Suppressor macrophage treated with lipopolysaccharide for 4 hours (primary cell): ENCODE results near the gene SH3RF1.

ENCODE experiments used
- DNase-seq: peaks from one replicate; pipeline ENCODE4 v3.0.0-alpha.2; 2020

Gene SH3RF1

DNA sequence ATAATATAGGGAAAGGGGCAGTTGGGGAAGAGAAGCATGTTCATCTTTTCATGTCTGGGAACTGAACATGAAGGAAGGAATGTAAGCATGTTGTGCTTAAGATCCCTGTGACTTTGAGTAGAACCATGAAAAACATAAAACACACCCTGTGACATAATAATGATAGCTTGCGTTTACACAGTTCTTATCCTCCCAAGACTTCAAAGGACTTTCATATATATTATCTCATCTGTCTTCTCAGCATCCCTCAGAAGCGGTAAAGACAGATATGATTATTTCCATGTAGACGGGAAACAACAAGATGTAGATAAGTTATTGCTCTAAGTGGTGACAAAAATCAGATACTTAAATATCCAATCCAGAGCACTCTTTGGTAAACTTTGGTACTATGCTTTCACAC, 3.3 kb upstream of the SH3RF1 start:
- DNase-seq: no peak

DNA sequence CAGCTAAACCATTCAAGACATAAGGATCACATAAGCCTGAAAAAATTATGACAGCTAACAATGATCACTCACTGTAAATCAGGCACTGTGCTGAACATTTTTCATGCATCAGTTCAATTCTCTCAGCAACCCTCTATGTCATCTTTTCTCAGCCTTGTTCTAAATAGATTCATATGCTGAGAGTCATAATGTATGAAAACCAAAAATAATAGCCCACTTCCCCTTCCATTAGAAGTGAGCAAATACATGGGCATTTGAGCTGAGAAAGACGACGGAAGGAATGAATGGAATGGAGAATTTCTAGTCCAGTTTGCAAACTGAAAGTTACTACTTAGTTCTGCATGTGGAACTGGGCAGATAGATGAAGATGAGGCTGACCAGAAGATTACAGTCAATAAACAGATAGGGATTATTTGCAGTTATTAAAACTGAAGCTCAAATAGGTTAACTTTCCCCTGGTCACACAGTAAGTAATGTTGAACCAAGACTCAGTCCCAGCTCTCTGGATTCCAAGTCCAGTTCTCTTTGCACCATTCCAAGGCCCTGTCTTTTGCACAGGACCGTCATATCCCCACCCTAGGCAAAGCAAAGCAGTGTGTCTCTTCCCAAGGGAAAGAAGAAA, 1.6 kb upstream of the SH3RF1 start:
- DNase-seq: peak; percentile 56

DNA sequence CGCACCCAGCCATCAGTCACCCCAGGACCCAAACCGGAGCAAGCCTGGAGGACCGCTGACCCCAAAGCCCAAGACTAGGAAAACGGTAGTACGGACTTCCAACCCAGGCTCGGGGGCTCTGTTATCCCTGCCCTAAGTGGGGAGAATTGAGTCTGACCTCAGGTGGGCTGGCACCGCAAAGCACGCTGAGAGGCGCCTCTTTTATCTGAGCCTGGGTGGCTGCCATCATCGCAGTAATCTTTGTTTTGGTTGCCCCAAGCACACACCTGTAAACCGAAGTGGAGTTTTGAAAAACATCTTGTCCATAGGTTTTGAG, 894 bp upstream of the SH3RF1 start:
- no peak for DNase-seq

DNA sequence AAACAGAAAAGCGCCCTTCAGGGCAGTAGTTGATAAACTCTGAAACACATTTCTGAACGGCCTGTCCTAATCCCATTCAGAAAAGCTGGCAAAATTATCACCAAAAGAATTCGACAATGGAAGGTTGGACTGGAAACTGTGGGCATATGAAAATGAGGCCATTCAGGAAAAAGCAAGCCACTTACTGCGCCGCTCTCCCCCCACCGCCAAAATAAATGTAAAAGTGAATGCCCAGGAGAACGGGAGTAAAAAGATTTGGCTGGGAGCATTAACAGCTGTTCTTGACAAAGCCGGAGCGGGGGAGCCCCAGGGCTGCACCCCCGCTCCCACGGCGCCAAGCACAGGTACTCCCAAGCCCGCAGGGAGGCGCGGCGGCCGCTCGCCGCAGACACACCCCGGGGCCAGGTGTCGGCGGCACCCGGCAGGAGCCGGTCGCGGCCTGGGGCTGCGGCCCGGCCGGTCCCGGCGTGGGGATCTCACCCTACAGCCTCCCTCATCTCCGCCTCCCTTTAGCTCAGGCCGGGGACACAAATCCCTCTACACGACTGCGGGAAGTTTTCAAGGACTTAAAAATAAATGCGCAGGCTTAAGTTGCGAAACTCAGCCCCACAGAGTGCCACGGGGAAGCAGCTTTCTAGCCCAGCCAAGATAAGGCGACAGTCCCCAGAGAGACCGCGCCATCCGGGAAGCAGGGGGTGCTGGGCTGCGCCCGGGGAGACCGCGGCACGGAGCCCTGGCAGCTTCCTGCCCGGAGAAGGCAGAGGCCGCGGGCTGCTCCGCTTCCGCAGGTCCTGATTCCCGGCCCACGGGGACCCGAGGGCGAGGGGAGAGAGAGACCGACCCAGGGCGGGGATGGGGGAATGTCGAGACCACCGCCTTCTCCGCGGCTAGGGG, 593 bp downstream of the SH3RF1 start:
- DNase-seq: peak; percentile 47

DNA sequence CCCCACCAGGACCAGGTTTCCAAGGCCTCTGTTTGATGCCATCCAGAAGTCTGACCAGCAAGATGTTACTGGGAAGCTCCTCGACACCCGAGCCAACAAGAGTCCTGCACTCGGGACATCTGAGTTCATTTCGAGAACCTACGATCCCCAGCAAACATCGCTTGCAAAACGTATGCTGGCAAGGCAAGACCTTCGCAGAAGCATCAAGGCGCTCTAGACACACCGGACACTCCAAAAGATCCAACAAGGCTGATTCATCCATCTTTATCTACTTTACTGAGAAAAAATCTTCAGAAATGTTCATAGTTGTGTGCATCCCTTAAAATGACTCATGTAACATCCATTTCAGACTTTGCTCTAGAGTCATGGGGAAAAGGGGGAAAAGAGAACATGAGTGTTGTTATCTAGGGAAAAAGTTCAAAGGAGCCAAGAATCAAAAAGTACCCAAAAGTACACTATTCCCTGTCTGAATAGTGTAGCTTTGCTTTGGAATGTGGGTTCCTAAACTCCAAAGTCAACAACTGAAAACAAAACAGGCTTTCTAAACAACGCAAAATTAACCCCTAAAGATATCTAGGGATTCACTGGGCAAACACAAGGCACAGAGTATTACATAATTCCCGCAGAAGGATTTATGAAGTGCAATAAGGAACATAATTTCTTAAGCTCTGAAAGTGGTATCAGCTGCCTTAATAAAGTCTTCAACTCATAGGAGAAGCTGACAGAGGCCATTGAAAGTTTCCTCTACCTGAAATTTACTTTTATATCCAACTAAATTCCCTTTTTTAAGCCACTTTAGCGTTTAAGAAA, 1.6 kb downstream of the SH3RF1 start:
- DNase-seq: no peak

DNA sequence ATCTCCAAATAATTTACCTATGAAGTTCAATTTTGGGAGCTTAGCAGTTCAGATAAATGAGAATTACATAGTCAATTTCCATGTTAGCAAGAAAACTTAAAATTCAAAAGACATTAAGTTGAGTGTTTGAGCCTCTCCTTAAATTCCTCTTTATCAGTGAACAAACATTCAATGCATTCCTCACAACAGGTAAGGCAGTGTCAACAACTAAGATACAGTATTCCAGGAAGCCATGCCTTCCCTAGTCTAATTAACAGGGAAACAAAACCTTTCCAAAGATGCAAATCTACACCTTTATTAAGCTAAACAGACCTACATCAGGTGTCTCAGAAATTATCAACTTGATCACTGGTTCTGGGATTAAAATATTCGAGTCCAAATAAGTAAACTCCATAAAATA, 3.7 kb downstream of the SH3RF1 start:
- DNase-seq: no peak

DNA sequence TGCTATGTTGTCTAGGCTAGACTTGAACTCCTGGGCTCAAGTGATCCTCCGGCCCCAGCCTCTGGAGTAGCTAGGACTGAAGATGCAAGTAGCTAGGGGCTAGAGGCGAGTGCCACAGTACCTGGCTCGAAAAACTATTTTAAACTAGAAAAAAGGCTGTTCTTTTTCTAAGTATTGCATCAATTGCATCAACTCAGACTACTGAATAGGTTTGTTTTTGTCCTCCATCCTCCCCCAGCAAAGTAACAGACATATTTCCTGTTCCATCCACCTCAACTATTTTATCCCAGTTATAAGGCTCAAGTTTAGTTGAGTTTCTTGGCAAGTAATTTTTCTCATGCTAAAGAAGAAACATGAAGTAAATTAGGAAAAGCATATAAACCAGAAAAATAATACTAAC, 4.1 kb downstream of the SH3RF1 start:
- no peak for DNase-seq

DNA sequence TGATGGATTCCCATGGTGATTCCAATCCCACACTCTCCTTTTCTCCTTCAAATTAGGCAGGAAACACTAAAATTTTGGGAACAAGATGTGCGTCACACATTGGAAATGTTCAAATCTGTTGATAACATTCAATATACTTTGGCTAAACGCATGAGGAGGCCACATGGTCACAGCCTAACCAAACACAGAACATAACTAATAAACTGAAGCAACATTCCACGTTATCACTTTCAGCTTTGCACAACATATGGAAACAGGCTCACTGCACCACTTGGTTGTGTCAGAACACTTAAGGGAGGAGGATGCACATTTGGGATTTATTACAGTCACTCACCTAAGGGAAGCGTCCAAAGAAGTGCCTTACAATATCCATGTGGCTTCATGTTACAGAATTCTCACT, 4.7 kb downstream of the SH3RF1 start:
- no peak for DNase-seq

DNA sequence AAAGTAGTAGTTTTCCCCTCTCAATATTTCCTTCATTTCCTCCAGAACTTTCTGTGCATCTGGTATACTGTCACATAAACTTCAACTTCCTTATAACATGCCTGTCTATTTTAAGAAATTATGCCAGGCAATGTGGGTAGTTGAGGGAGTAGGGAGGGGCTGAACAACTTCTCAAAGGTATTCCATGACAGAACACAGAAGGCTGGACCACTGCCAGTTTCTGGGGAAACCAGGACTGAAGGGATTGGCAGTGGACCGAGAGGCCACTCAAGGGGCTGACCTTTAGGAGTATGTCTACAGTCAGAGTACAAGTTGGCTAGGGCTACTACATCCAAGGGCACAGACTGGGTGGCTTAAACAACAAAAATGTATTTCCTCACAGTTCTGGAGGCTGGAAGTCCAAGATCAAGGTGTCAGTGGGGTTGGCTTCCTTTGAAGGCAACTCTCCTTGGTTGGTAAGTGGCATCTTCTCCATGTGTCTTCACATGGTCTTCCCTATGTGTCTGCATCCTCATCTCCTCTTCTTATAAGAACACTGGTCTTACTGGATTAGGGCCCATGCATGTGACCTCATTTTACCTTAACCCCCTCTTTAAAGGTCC, 6.9 kb downstream of the SH3RF1 start:
- no peak for DNase-seq

DNA sequence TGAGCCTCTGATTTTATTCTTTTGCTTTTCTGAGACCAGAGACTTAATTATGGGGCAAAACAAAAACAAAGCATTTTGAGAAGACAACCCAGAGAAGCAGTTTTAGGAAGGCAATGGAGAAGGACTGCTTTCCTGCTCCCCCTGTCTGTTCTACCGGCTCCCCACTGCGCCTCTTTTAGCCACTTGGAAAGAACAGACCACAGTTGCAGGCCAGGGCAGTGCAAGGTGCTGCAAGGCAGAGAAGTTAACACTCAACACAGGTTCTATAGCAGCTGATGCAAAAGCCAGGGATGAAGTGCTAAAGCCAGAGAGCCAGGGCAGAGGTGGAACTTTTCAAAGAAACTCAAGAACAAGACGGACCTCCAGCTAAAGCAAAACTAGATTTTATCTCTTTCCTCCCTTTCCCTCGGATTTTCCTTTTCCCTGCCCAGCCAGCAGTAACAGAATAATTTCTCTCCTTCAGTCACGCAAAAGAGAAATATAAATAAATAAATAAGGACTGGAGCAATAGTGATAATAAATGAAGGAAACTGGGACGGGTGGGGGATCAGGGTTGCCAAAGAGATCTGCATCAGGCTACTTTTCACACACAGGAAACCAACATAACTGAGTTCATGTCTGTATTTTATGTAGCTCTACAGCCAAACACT, 10.4 kb downstream of the SH3RF1 start:
- DNase-seq: no peak

DNA sequence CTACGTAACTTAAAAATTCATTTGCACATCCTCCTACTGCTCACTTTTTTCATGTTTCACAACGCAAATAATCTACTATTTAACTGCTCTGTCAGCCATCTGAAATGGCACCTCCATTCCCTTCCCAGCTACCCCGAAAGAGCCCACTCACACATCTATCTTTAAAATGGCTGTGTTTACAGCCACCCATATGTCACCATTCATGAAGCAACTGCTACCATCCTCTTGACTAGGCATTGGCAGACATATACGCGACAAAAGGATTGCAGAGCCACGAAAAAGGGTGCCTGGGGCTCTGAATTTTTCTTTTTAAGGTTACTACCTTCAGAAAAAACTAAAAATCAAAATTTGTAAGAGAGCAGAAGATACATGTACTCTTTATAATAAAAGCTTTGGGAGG, 11.5 kb downstream of the SH3RF1 start:
- DNase-seq: no peak

DNA sequence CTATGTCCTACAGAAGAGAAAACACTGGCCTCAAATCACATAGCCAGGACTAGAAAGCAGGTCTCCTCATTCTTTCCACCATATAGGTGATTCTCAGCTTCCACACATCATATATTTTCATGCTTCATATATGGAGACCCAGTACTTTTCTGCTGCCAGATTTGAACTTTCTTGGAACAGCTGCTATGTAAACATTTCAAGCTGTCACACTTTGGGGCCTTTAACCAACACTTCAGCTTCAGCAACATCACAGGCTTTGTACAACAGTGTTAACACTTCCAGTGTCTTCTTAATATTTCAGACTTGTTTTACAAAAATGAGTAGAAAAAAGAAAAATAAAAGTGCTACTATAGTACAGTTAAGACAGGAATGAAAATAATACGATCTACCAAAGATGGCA, 12.6 kb downstream of the SH3RF1 start:
- no peak for DNase-seq

DNA sequence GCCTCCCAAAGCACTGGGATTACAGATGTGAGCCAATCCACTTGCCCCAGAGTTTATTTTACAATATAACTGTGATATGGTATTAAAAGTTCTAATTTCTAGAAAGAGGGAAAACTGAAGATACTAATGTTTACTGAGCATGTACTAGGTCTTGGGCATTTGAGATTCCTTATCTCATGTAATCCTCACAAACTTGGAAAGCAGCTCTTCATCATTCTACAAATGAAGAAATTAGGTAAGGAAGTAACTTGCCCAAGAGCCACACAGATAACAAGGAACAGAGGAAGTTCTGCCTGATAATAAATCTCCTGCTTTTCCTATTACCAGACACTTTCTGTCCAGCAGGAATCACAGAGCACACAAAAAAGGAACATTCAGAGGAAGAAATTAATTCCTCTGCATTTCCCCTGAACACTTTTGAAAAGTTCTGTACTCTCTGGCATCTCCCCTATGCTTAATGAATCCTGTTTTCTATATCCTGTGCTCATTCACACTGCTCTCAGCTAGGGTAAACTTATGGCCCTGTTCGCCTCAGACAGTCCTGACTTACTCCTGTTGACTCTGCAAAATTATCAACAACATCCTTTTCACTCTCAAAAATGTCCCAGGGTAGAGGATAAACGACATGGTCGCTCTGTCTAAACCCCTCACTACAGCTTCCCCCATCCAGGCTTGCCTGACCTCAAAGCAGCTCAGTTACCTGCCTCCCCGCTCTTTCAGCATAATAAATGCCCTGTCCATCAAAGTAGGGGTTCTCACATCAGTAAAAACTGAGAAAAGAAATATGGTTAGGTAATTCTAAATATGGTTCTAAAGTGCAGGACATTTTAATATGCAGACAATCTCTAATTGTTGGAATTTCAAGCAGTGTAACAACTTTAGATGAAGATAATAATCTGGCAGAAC, 13.6 kb downstream of the SH3RF1 start:
- no peak for DNase-seq

DNA sequence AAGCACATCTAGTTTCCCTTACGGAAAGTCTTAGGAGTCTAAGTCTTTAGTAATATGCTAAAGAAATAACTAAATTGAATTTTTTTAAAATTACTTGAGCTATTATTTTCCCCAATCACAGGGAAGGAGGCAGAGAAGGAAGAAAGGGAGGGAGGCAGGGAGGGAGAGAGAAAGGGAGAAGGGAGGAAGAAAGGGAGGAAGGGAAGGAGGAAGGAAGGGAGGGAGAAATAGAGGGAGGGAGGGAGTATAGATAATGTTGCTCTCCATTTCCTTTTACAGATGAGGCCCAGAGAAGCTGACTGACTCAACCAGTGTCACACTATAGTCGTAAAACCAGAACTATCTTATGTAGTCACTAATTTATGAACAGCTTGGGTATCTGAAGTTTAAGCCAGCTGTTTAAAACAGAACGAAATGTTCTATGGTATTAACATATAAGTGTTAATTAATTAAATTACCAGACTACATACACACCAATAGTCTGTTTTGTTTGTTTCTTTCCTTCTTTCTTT, 14.6 kb downstream of the SH3RF1 start:
- DNase-seq: no peak

DNA sequence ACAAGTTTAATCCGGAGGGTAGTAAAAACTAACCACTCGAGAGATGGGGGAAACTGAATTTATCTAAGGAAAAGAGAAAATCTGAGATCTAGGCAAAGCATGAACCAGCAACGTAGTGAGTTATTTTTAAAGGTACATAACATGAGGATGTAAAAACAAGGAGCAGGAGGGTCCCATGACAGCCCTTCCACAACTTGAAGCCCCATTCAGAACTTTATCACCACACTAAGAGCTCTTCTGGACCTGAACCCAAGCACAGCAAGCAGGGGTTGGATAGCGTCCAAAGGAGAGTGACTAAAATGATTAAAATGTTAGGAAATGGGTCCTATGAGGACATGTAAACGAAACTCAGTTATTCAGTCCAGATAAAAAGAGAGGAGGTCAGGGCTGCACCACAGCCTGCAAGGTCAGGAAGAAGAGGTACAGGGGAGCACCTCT, 16.2 kb downstream of the SH3RF1 start:
- DNase-seq: no peak

DNA sequence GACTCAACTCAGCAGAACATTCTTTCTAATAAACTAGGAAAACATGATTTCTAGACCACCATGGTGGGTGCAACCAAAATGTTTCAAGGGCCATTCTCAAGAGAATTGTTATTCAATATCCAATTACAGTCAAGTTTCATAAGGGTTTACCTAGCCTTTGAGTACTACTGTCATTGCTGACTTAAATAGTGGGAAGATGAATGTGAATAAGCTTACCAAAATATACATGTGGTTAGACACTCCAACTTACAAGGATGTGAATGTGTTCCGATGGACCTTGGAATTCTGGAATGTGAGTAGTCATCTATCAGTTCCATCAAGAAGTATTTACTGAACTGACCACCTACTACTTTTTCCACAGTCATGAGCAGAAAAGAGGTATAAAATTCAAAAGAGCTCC, 16.9 kb downstream of the SH3RF1 start:
- no peak for DNase-seq

DNA sequence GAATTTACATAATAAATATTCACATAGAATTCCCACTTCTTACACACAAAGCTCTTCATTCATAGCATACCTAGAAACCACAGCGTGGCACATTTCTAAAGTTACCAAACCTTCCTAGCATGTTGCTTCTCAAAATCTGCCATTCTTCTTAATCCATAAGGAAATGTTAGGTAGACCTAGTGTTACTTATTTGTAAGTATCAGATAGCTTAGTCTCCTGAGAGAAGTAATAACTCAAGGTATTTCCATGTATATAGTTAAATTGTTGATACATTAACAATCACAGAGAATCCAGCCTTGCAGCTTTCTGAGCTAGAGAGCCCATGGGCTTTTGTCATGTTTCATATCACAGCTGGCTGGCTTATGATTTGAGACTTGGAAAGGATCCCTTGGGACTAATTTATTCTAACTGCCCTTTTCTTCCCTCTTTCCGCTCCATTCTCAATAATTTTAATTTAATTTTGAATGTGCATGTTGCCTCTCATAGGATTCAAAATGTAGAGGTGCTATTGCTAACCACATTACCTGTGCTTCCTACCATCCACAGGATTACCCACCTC, 17.6 kb downstream of the SH3RF1 start:
- no peak for DNase-seq

DNA sequence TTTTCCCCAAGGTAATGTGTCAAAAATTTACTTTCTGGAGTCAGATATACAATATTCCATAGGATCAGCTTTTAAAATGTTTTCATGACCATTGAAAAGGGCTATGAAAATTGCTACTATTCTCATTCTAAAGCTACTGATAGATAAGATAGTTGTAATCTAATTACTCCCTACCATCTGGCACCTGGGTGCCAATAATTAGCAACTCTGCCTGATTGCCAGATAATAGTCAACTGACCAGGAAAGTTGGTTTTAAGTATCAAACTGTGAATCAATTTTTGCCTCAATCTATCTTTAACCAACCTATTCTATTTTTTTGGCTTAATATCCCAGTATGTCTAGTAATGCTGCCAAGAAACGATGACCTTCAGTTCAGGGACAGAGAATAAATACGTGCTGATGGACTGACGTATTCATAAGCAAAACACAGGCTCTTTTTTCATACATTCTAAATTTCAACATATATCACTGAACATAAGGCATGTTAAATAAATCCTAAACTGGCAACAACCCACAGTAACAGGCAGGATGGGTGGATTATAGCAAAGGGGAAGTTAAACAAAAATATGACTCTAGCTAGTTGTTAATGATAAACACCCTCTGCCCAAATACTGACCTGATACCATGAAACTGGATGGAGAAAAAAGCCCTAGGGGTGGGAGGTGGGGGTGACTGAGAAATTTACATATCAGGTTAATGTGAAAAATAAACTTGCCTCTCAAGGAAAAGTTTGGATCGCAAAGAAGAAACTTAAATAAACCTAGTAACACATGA, 18.2 kb downstream of the SH3RF1 start:
- no peak for DNase-seq

DNA sequence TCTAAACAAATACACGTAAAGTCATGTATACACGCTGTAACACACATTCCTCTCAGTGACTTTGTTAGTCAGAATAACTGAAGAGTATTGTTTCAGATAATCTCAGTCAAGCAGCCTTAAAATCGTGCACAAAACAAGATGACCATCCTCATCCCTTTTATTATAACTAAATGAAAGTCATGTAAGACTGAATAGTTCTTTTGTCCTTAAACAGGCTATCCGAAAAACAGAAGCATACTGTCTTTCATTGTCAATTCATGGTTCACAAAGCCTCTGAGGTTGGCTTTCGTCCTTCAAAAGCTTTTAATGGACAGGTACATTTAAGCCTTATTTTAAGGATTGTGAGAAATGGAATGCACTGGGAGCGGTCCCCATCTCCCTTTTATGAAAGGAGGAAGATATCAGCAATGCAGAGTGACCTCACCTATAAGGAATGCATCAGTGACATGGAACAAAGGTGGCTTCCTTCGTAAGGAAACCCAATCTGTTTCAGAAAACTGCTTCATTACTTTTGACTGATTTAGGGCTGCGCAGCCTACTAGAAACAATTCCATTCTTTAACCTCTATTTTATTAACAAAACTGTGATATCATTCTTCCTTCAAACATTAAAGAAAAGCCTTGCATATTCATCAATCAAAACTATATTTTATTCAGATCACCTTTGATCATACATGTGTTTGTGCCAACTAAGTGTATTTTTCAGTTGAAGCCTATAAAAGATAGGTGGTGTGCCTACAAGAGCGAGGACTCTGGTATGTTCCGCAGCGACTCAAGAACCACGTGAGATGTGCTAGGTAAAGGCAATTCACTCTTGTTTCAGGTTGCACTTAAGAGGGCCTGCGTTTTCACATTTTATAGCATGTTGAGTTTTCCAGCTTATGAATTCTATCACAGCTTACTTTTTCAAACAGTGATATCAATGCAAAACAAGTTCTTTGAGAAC, 19.2 kb downstream of the SH3RF1 start:
- no peak for DNase-seq
